GM12891 (cell line): ENCODE results near the gene DLGAP4.

Experiments used
- DNase-seq: peaks from one replicate; pipeline ENCODE4 v3.0.0; 2011; ENCODE audit warnings: low spot score; ENCODE audit not compliant: insufficient read length
- FAIRE-seq: peaks from 2 replicates; lab custom pipeline; 2011; peaks lifted over from hg19 to GRCh38; lab: Jason Lieb, UNC
- PAX5 ChIP-seq: IDR thresholded peaks from 2 replicates; pipeline ENCODE4 v1.6.1; 2011; ENCODE audit warnings: low read length, moderate library complexity, mild to moderate bottlenecking; ENCODE audit not compliant: insufficient read depth, severe bottlenecking
- POLR2A ChIP-seq: IDR thresholded peaks from 2 replicates; pipeline ENCODE4 v1.6.1; 2011; ENCODE audit warnings: low read depth, low read length, control low read depth
- POLR2AphosphoS5 ChIP-seq: IDR thresholded peaks from 2 replicates; pipeline ENCODE4 v1.6.1; 2011; ENCODE audit warnings: low read depth, low read length, control low read depth
- POU2F2 ChIP-seq: IDR thresholded peaks from 2 replicates; pipeline ENCODE4 v1.6.1; 2011; ENCODE audit warnings: low read depth, mild to moderate bottlenecking, control low read depth, low read length, moderate library complexity
- SPI1 ChIP-seq: IDR thresholded peaks from 2 replicates; pipeline ENCODE4 v1.6.1; 2011; ENCODE audit warnings: low read depth, low read length, control low read depth
- TAF1 ChIP-seq: IDR thresholded peaks from 2 replicates; pipeline ENCODE4 v1.6.1; 2011; ENCODE audit warnings: low read depth, low read length, control low read depth

DLGAP4 gene

DNA sequence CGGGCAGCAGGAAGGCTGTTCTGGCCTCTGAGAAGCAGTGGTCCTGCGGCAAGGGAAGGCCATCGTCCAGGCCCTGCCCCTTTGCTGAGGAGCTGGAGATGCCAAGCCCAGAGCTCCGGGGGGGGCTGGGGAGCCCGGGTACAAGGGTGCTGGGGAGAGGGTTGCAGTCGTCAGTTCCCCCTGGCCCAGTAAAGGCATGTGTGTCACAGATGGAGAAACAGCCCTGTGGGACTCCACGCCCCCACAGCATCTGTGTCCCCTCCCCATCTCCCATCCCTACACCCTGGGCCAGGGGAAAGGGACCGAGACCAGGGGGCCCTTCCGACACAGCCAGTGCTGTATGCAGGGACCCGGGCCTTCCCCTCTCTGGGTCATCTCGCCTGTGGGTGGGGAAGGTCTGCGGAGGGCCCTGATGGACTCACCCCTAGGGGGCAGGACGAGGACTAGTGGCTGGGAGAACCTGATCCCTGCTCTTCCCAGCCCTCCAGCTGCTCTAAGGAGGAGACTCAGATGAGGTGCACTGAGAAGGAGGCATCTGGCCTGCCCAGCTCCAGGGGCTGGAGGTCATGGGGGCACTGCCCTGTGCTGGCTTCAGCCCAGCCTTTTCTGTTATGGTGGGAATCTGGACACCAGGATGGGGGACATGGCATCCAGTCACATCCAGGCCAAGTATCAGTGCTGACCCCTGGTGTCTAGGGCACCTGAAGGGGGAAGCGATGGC, 235.8 kb downstream of the DLGAP4 start:
- DNase-seq: no peak
- no peak for TF ChIP-seq PAX5
- no peak for TF ChIP-seq POLR2A
- no peak for TF ChIP-seq SPI1
- no peak for TF ChIP-seq POU2F2
- TF ChIP-seq TAF1: no peak
- no peak for TF ChIP-seq POLR2AphosphoS5
- FAIRE-seq: no peak

DNA sequence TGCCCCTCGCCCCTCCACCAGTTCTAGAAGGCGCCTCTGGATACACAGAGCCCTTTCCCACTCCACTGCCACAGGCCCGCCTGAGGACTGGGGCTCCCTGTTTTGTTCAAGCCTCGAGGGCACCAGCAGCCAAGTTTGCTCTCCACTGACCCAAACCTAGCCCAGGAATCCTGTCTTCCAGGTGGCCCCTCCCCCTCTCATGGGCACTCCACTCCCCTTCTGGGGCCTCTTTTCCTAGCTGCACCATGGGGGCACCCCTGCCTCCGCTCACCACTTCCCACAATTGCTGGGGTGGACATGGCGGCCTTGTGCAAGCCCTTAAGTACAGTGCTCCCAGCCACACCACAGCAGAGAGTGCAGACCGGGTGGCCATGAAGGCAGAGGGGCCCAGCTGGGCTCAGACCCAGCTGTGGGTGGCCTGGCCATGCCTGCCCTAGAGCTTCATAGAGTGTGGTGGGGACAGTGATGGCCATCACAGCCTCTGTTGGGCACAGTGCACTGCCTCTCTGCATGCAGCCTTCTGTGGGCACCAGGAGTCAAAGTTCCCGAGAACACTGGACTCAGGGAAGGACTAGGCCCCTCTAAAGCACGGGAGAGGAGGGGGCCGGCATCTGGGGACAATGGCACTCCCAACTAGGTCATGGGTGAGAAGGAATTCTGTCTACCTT, 236.5 kb downstream of the DLGAP4 start:
- TF ChIP-seq TAF1 (no peak), PAX5 (no peak), POU2F2 (no peak), SPI1 (no peak), POLR2A (no peak), POLR2AphosphoS5 (no peak)
- DNase-seq (no peak), FAIRE-seq (no peak)

DNA sequence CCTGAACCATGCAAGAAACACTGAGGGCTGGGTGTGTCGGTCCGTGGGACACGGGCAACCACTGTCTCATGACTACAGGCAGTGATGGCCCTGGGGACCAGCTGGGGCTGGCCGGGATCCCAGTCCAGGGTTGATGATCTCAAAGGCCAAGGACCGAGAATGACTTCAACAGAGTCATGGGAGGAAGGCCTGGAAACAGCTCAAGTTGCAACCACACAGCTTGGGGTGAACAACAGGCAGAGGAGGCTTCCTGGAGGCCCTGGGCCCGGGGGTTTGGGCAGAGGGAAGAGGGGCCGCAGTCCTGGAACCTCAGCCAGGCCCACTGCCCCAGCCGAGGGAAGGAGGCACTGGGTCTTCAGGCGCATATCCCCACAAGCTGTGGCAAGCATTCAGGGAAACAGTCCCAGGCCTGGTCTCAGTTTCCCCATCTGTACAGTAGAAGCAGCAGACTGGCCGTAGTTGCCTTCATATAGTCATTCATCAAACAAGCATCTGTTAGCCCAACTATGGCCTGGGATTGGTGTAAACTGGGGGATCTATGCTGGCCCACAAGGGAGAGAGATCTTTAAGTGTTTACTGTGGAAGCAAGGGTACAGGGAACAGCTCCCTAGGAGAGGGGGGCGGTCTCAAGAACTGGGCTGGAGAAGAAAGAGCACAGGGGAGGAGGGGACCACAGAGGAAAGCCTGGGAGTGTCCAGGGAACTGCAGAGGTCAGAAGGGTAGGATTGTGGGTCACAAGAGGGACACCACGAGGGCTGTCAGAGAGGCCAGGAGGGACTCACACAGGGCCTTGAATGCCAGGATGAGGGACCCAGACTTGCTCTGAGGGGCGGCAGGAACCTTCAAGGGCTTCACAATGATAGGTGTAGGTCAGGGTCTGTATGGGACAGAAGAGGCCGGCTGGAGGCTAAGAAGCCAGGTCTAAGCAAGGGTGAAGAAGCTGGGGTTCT, 237.3 kb downstream of the DLGAP4 start:
- DNase-seq (no peak), FAIRE-seq (no peak)
- TF ChIP-seq SPI1 (no peak), POU2F2 (no peak), POLR2A (no peak), PAX5 (no peak), POLR2AphosphoS5 (no peak), TAF1 (no peak)

DNA sequence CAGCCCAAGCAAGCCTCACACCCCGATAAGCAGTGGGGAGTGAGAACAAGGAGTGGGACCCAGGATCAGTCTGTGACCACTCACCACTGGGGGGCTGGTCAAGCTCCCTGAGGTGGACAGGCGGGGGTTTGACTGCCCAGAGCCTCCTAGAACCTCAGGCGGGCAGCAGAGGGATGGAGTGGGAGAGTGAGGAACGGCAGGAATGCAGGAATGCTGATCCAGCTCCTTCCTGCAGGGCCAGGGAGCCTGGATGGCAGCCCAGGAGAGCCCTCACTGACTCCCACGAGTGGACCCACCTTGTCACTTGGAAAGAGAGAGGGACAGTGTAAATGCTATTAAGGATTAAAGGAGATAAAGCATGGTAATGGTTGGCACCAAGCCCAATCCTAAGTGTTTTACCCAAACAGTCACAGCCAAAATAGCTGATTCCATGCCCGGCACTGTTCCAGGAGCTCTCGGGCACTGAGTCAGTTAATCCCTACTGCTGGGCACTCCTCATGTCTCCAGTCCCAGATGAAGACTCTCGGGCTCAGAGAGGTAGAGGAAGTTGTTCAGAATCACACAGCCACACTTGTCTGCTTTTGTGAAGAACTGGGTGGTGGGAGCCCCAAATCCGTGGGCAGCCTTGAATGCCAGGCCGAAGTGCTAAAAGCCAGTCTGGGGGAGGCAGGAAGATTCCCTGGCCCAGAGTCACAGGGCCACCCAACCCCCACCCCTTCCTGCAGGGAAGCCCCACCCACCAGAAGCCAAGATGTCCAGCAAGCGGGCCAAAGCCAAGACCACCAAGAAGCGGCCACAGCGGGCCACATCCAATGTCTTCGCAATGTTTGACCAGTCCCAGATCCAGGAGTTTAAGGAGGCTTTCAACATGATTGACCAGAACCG, 238.2 kb downstream of the DLGAP4 start:
- no peak for DNase-seq
- TF ChIP-seq SPI1 (no peak), POLR2A (no peak), POLR2AphosphoS5 (no peak), TAF1 (no peak), PAX5 (no peak), POU2F2 (no peak)
- no peak for FAIRE-seq

DNA sequence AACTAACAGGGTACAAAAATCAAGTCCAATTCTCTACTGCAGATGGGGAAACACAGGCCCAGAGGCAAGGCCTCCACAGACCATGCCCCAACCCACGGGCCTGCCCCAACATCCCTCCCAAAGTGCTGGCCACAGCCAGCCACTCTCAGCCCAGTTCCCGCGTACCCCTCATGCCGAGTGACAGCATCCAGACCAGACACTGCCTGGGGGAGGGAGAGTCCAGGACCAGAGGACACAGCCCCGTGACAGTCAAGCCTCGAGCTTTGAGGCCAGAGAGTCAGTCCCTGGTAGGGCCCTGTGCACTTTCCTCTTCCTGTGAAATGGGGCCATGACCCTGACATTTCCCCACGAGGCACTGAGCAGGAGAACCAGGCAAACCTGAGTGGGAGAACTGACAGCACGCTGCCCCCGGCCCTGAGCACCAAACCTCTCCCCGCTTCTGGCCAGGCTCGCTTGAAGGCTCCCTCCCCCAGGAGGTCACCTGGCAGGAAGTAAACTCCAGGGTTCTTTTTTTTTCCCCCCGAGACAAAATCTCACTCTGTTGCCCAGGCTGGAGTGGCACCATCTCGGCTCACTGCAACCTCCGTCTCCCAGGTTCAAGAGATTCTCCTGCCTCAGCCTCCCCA, 240.1 kb downstream of the DLGAP4 start:
- no peak for TF ChIP-seq SPI1
- TF ChIP-seq TAF1: no peak
- TF ChIP-seq POLR2A: no peak
- no peak for TF ChIP-seq PAX5
- TF ChIP-seq POU2F2: no peak
- no peak for TF ChIP-seq POLR2AphosphoS5
- no peak for DNase-seq
- no peak for FAIRE-seq

DNA sequence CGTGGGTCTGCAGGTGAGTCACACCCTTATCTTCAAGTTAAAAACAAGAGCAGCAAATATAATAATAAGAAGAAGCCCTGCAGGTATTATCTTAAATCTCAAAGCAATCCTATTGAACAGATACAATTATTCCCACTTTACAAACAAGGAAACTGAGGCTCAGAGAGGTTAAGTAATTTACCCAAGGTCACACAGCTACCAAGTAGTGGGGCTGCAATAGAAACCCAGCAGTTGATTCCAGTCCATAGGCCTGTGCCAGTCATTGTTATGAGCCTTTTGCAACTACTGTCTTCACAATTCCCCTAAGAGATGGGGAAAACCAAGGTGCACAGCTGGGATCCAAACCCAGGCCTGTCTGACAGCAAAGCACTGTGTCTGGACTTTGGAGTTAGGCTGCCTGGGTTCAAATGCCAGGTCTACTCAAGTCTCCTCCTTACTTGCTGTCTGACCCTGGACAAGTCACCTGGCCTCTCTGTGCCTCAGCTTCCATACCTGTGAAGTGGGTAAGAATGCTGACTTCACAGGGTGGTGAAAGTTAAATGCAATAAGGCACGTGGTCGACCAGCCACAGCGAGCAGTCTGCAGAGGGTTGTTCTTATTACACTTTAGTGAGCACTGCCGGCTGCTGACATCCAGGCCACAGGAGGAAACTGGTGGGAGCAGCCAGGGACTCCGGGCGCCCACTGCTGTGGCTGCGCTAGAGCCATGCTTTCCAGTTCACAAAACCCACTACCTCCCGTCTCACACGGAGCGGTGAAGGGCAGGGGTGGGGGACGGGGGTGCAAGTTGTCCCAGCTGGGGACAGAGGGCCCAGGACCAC, 241.3 kb downstream of the DLGAP4 start:
- FAIRE-seq (no peak), DNase-seq (no peak)
- TF ChIP-seq POU2F2 (no peak), PAX5 (no peak), POLR2AphosphoS5 (no peak), POLR2A (no peak), SPI1 (no peak), TAF1 (no peak)

DNA sequence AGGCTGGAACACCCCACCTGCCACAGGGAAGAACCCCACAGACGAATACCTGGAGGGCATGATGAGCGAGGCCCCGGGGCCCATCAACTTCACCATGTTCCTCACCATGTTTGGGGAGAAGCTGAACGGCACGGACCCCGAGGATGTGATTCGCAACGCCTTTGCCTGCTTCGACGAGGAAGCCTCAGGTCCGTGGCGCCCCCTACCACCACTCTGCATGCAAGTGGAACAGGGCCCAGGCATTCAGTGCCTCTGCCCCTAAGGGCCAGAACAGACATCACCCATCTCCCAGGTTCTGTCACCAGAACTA, 241.8 kb downstream of the DLGAP4 start:
- no peak for DNase-seq
- TF ChIP-seq TAF1 (no peak), POU2F2 (no peak), POLR2AphosphoS5 (no peak), SPI1 (no peak), POLR2A (no peak), PAX5 (no peak)
- no peak for FAIRE-seq

DNA sequence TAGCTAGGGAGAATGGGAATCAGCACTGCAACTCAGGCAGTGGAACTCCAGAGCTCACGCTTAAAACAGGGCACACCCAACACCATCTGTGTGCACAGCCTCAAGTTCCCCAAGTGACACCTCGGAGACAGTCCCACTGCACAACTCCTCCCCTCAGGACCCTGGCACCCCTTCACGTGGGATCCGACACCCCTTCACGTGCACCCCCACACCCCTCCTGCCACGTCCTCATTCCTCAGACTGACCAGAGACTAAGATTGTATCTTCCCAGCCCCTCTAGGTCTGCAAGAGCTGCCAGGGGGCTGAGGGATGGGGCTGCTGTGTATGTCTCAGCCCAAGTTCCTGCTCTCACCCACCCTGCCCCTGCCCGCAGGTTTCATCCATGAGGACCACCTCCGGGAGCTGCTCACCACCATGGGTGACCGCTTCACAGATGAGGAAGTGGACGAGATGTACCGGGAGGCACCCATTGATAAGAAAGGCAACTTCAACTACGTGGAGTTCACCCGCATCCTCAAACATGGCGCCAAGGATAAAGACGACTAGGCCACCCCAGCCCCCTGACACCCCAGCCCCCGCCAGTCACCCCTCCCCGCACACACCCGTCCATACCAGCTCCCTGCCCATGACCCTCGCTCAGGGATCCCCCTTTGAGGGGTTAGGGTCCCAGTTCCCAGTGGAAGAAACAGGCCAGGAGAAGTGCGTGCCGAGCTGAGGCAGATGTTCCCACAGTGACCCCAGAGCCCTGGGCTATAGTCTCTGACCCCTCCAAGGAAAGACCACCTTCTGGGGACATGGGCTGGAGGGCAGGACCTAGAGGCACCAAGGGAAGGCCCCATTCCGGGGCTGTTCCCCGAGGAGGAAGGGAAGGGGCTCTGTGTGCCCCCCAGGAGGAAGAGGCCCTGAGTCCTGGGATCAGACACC, 242.8 kb downstream of the DLGAP4 start:
- no peak for FAIRE-seq
- TF ChIP-seq TAF1 (no peak), PAX5 (no peak), POLR2AphosphoS5 (no peak), POLR2A (no peak), POU2F2 (no peak), SPI1 (no peak)
- DNase-seq: no peak
